Activated gamma-delta T cell treated with Interleukin-2 at 50 U/mL for 16 hours (primary cell): ENCODE measurements around the gene ADCY10.
"Not testable (repeated sequence)": the region's sequence is repeated elsewhere in the genome, so short reads cannot be mapped to it uniquely, and the experiment has no call there.

Experiments used
- DNase-seq: peaks from one replicate; pipeline ENCODE4 v3.0.0-alpha.2; 2020

The ADCY10 gene

DNA sequence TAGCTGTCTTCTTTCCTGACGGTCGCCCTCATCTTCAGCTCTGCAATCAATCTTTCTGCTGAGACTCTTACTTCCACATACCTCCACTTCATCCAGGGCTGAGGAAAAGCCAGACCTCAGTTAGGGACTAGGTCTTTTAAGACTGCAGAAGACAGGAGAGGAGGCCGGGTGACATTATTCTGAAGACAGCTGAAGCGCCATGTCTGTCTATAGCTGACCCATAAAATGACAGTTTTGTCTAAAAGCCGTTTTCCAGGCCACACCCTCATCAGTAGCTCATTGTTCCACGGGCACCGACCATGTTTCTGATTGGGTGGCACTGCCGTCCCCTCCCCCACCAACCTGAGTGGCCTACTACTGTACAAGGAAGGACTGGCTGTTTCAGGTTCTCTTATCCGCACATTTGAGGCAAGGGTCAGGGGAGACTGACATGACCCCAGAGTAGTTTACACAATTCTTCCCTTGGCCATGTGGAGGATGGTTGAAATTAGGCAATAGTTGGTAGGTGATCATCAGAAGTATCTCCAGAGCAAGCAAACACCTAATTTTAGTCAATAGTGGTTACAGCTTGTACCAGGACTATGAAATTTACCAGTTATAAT lies at the start of gene ADCY10:
Gene ADCY10 (minus strand): TSS at position 240 of the 602 bp plus-strand sequence. CDS start 8,994 bp downstream, outside the sequence.
- DNase-seq, result no peak

GRCh38 chr1:167957710-167958109 lies 43.8 kb upstream of the ADCY10 start:
- DNase-seq, result no peak

- no peak for DNase-seq
Observed at GRCh38 chr1:167955915-167956314, 42.0 kb upstream of the ADCY10 start.

DNA sequence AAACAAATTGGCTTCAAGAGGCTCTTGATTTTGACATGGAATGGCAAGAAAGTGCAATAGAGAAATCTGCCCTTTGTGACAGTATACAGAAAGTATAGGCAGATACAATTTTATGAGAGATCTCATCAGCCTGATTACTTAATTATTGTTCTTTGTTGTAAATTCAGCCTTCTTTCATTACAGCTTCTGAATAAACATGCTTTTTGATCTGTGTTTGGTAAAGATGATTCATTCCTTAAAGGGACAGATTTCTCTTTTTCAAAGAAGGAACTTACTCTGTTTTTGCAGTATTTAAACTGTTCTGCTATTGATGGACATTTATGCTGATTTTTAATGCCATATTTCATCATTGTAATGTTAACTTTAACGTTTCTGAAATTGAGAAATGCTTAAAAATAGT lies 36.6 kb upstream of the ADCY10 start:
- DNase-seq, result no peak

GRCh38 chr1:167949785-167950184 lies 35.9 kb upstream of the ADCY10 start:
- no peak for DNase-seq

- DNase-seq, result no peak
Observed at GRCh38 chr1:167947733-167948132, 33.8 kb upstream of the ADCY10 start.

DNA sequence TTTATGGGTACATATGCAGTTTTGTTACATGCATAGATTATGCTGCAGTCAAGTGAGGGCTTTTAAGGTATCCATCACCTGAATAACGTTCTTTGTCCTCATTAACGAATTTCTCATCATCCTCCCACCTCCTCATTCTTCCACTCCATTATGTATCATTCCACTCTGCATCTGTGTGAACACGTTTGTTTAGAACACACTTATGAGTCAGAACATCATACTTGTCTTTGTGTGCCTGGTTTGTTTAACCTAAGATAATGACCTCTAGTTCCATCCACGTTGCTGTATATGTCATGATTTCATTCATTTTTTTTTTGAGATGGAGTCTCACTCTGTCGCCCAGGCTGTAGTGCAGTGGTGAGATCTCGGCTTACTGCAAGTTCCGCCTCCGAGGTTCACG lies 29.6 kb upstream of the ADCY10 start:
- no peak for DNase-seq

GRCh38 chr1:167940264-167940663 lies 26.3 kb upstream of the ADCY10 start:
- DNase-seq, result no peak

GRCh38 chr1:167938080-167938636 lies 24.2 kb upstream of the ADCY10 start:
- no peak for DNase-seq

GRCh38 chr1:167937709-167938010 lies 23.7 kb upstream of the ADCY10 start:
- no peak for DNase-seq

GRCh38 chr1:167936930-167937708 lies 23.2 kb upstream of the ADCY10 start, which contains the start of gene MPC2:
TSS of gene MPC2 (minus strand) at chr1:167937072. CDS start at chr1:167935841, 1,231 bp downstream.
- DNase-seq, result peak; percentile 71

- peak; percentile 95 for DNase-seq
Observed at GRCh38 chr1:167936068-167936929, 22.4 kb upstream of the ADCY10 start, which contains the start of gene DCAF6. TSS of gene DCAF6 (plus strand) at chr1:167936683. CDS start at chr1:167936912, 229 bp downstream.

DNA sequence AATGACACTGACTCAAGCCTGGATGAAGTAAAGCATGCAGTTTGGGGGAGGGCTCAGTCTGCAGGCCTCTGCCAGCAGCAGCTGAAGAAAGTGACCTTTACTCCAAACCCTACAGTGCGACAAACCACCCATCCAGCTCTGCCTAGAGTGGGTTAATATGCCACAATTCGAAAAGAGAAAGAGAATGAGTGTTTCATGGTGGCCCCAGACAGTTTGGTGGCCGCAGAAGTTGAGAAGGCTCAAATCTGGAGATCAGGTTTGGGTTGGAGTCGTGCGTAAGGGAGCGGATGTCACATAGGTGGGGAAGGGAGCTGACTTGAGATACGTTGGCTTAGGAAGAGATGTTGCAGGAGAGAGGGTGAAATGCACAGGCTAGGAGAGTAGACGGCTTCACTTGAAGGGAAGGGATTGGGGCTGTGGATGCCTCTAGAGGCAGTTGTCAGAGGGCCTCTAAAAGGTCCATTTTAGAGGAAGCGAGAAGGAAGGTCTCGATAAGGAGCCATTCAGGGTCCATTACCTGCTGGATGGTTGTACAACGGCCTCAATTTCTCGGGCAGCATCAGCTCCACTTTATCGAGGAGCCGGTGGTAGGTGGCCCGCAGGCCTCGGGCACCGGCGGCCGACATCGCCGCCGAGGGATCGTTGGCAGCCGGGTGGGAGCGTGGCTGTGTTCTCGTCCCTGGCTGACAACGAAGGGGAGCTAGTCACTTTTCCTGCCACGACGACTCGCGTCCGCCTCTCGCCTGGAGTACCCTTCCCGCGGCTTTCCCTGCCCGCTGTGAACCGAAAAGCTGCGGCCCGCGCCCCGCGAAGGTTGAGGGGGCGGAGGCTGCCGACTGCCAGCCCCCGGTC lies 21.5 kb upstream of the ADCY10 start:
- DNase-seq, result peak; percentile 18

DNA sequence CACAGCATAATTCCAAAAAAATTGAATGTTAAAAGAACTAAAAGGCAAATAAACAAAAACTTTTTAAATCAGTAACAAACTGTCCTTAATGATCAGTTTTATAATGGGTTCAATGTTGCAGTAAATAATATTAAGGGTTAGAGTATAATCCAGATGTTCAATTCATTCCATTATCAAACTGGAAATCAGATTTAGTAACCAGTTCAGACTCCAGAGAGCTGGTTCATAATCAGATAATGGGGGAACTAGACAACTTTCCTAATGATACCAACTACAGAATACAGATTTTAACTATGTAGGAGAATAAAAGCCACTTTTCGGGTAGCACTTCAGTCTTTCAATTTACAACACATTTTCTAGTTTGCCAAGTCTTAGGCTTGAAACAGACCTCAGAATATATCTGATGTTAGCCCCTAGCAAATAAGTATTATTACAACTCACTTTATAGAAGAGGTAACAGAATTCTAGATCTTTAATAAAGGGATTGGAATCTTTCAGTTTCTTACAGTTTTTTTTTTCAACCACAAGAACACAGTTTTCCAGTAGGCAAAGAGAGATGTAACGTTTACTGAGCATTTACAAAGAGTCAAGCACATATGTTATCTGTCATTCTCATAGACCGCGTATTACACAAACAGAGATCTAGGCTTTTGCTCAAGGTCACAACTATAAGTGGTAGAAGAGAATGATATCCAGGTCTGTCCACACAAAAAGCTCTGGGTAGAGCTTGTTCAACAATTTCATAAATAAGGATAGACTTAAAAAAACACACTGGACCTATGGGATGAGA lies 20.7 kb upstream of the ADCY10 start:
- no peak for DNase-seq

DNA sequence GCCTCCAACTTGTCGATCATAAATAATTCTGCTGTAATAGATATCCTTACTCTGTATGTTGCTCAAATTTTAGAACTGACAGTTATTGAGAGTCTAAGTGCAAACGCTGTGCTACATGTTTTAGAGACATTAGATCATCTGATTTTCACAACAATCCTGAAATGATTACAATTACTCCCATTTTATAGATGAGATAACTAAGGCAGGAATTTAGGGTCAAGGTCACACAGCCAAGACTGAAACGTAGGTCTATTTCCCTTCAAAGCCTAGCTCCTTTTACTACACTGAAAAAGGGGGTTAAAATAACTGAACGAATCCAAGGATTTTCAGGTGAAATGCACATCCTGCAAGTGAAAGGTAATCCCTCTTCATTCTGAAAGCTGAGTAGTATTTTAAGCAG lies 19.9 kb upstream of the ADCY10 start:
- no peak for DNase-seq

- DNase-seq, result no peak
Observed at GRCh38 chr1:167929725-167930124, 15.8 kb upstream of the ADCY10 start.

GRCh38 chr1:167928919-167929318 lies 15.0 kb upstream of the ADCY10 start:
- DNase-seq, result not testable (repeated sequence)

- no peak for DNase-seq
Observed at GRCh38 chr1:167928457-167928852, 14.5 kb upstream of the ADCY10 start.

DNA sequence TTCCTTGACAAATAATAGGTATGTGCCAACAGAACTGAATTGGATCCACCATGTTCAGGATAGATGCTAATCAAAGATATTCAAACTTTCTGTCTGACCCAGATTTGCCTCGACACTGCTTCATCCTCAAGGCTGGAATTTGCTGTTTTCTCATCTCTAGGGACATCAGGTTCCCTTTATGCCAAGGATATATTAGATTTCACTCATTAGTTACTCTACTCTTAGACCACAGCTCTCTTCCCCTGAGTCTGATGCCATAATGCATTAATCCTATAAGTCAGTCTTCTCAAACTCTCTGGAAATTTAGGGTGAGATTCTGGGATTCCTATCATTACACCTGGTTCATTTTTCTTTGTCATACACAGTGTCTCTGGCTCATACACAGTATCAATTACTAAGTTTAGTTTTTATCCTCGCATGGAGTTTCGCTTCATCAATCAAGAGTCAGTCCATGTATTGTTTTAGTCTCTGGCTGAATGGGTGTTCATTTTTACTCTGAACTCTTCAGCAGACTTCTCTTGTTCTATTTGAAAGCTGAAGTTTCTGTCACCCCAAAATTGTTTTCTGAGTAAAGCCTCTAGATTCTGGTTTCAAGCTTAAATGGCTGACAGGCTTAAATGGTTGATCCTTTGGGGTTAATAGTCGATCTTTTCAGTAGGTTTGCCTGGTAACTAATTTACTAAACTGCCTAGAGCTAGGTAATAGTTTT lies 13.3 kb upstream of the ADCY10 start:
- DNase-seq, result no peak

DNA sequence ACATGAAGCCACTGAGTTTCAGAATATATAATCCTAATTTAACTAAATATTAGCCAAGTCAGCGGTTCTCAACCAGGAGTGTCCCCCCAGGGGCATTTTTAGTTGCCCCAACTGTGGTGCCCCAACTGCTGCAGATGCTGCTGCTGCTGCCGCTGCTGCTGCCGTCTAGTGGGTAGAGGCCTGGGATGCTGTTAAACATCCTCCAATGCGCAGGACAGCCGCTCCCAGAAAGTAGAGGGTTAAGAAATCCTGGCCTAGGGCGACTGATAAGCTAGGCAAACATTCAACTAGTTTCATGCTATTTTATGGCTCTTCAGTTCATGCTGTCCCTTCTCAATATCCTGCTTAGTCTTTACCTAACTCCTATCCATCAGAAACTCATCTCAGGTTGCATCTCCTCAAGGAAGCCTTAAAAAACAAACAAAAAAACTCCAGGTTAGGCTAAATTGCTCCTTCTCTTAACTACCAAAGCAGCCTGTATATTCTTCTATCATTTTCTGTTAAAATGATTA lies 12.6 kb upstream of the ADCY10 start:
- no peak for DNase-seq
